Stimulated activated CD4-positive, alpha-beta T cell treated with anti-CD3 and anti-CD28 coated beads, Interleukin-4, amount 100 ng/mL, for 48 hours (primary cell): ENCODE results near the gene PPL.
"Not testable (repeated sequence)": the region's sequence is repeated elsewhere in the genome, so short reads cannot be mapped to it uniquely, and the experiment has no call there.

Experiments
- DNase-seq, 2 donors: peaks; one replicate each; pipeline ENCODE4 v3.0.0-alpha.2; 2020; ENCODE audit warnings: low read depth in 2 of 2

PPL gene

GRCh38 chr16:4933871-4934395 lies 3.0 kb downstream of the PPL start:
- DNase-seq: no peak

- no peak for DNase-seq
These were observed 3.5 kb downstream of the PPL start for GRCh38 chr16:4933433-4933832.

- no peak for DNase-seq
These were observed 5.6 kb downstream of the PPL start for GRCh38 chr16:4931381-4931780.

- not testable (repeated sequence) for DNase-seq
These were observed 7.3 kb downstream of the PPL start for GRCh38 chr16:4929619-4930018.

- DNase-seq: no peak
These were observed 8.7 kb downstream of the PPL start for GRCh38 chr16:4928227-4928626.

GRCh38 chr16:4927661-4928060 lies 9.3 kb downstream of the PPL start:
- no peak for DNase-seq

GRCh38 chr16:4926928-4927327 lies 10.0 kb downstream of the PPL start:
- DNase-seq: no peak

GRCh38 chr16:4925791-4926190 lies 11.2 kb downstream of the PPL start:
- no peak for DNase-seq

GRCh38 chr16:4925293-4925607 lies 11.7 kb downstream of the PPL start:
- no peak for DNase-seq

- no peak for DNase-seq
These were observed 12.2 kb downstream of the PPL start for GRCh38 chr16:4924593-4925292.

- no peak for DNase-seq
These were observed 13.1 kb downstream of the PPL start for GRCh38 chr16:4923853-4924252.

GRCh38 chr16:4922721-4923342 lies 14.1 kb downstream of the PPL start:
- no peak for DNase-seq

- no peak for DNase-seq
These were observed 16.1 kb downstream of the PPL start for GRCh38 chr16:4920826-4921225.

- DNase-seq: no peak
These were observed 18.1 kb downstream of the PPL start for GRCh38 chr16:4918781-4919251.

GRCh38 chr16:4917117-4917516 lies 19.8 kb downstream of the PPL start:
- no peak for DNase-seq

- no peak for DNase-seq
These were observed 21.7 kb downstream of the PPL start for GRCh38 chr16:4915226-4915761.

- no peak for DNase-seq
These were observed 22.3 kb downstream of the PPL start for GRCh38 chr16:4914528-4915225.

- DNase-seq: no peak
These were observed 23.0 kb downstream of the PPL start for GRCh38 chr16:4913774-4914525.

- no peak for DNase-seq
These were observed 23.7 kb downstream of the PPL start for GRCh38 chr16:4913130-4913773.

- no peak for DNase-seq
These were observed 25.0 kb downstream of the PPL start for GRCh38 chr16:4911970-4912386.

- no peak for DNase-seq
These were observed 26.1 kb downstream of the PPL start for GRCh38 chr16:4910828-4911227.
